K562 (cell line): ENCODE data around the gene SRRD. TPM values are rescaled to one million over a fixed set of nuclear protein-coding genes. Genes with fewer than 3 reads are reported as not detected.

ENCODE experiments used
- ATAC-seq: fragments of 200-7000 bp; cut with Tn5 transposase; 3 replicates; pipeline ENCODE4 v1.9.1; 2020; ENCODE audit warnings: moderate library complexity
- BruUV-seq: library from RNA; stranded (reverse); fragments of 400-500 nt; replicated peaks from 2 replicates; lab custom pipeline; 2021; lab: Mats Ljungman, UMichigan
- CTCF ChIA-PET: fragments of 300-600 bp; formaldehyde crosslinking; extraction: SDS; loops from one replicate; lab custom pipeline; 2021; ENCODE audit warnings: low intra/inter-chr PET ratio; lab: Yijun Ruan, JAX
- POLR2A ChIA-PET: fragments of 300-600, 350-650 bp; sonication (Branson Sonifier 250); formaldehyde crosslinking; extraction: SDS; loops from one replicate; lab custom pipeline; 2021; ENCODE audit warnings: antibody characterized with exemption, inconsistent platforms; lab: Yijun Ruan, JAX
- DNase-seq, 4 experiments: peaks; one replicate each; pipeline versions ENCODE4 v3.0.0 to v3.0.0-alpha.2; 2011 to 2018; ENCODE audit warnings: low spot score in 3 of 4, mixed read lengths in 3 of 4; ENCODE audit errors: extremely low read depth in 1 of 4
- FAIRE-seq: peaks from 2 replicates; lab custom pipeline; 2011; peaks lifted over from hg19 to GRCh38; lab: Jason Lieb, UNC
- H2AFZ ChIP-seq: 2 replicates; pipeline ENCODE4 v1.6.0; 2011; ENCODE audit warnings: low read depth, low read length, control low read depth, inconsistent platforms
- H3K27ac ChIP-seq: fragments of 200-600 bp; 3 replicates; pipeline ENCODE4 v1.8.0; 2011; ENCODE audit warnings: low read depth, mild to moderate bottlenecking, control low read depth, inconsistent platforms, low read length, moderate library complexity, mixed read lengths; ENCODE audit errors: extremely low read depth
- H3K27me3 ChIP-seq, 2 experiments: fragments of 300-600 bp in 1 of 2; 2 replicates in 1 of 2; 3 replicates in 1 of 2; pipeline versions ENCODE4 v1.6.0 to v1.8.0; 2011; ENCODE audit warnings: inconsistent platforms in 2 of 2, low read length in 2 of 2, mild to moderate bottlenecking in 1 of 2, mixed read lengths in 1 of 2, moderate library complexity in 1 of 2; ENCODE audit not compliant: control insufficient read depth in 2 of 2, insufficient read depth in 2 of 2
- H3K36me3 ChIP-seq: fragments of 300-600 bp; 3 replicates; pipeline ENCODE4 v1.8.0; 2011; ENCODE audit warnings: mild to moderate bottlenecking, low read length, inconsistent platforms; ENCODE audit not compliant: control insufficient read depth, insufficient read depth
- H3K4me1 ChIP-seq, 2 experiments: fragments of 200-600 bp in 1 of 2; replicated peaks in 1 of 2; 2 replicates in 1 of 2; 3 replicates in 1 of 2; pipeline versions ENCODE4 v1.5.1 to v1.8.0; 2011; ENCODE audit warnings: inconsistent platforms in 2 of 2, low read length in 2 of 2, mild to moderate bottlenecking in 1 of 2, mixed read lengths in 1 of 2, moderate library complexity in 1 of 2; ENCODE audit not compliant: control insufficient read depth in 2 of 2, insufficient read depth in 2 of 2
- H3K4me2 ChIP-seq: 2 replicates; pipeline ENCODE4 v1.6.1; 2011; ENCODE audit warnings: low read length, control low read depth, inconsistent platforms, mixed read lengths; ENCODE audit not compliant: insufficient read depth
- H3K4me3 ChIP-seq: fragments of 200-600 bp; sonication (generic), shearing (Covaris generic); 2 replicates; pipeline ENCODE4 v1.5.1; 2016; ENCODE audit warnings: control low read depth, inconsistent platforms
- H3K79me2 ChIP-seq: fragments of 200-600 bp; 3 replicates; pipeline ENCODE4 v1.8.0; 2011; ENCODE audit warnings: low read length, inconsistent platforms; ENCODE audit not compliant: control insufficient read depth, insufficient read depth
- H3K9ac ChIP-seq, 2 experiments: 2 replicates each; pipeline versions ENCODE4 v1.6.0 to v1.6.1; 2011; ENCODE audit warnings: low read depth in 2 of 2, low read length in 2 of 2, control low read depth in 1 of 2, inconsistent platforms in 1 of 2, mild to moderate bottlenecking in 1 of 2, mixed read lengths in 1 of 2; ENCODE audit not compliant: insufficient read depth in 1 of 2
- H3K9me1 ChIP-seq: one replicate; pipeline ENCODE4 v1.6.0; 2011; ENCODE audit warnings: inconsistent platforms, mild to moderate bottlenecking, low read length, moderate library complexity; ENCODE audit not compliant: control insufficient read depth, insufficient read depth
- H3K9me3 ChIP-seq: replicated peaks from 2 replicates; pipeline ENCODE4 v1.5.1; 2011; ENCODE audit warnings: low read depth, low read length, inconsistent platforms; ENCODE audit not compliant: control insufficient read depth, insufficient read depth
- H4K20me1 ChIP-seq: replicated peaks from 2 replicates; pipeline ENCODE4 v1.6.1; 2011; ENCODE audit warnings: low read length, inconsistent platforms, mixed read lengths; ENCODE audit not compliant: control insufficient read depth, insufficient read depth
- BCOR ChIP-seq: fragments of 450-650 bp; IDR thresholded peaks from 2 replicates; pipeline ENCODE4 v1.6.1; 2016
- CHCHD3 ChIP-seq: fragments of 250-450 bp; sonication (Bioruptor Pico); IDR thresholded peaks from 2 replicates; pipeline ENCODE4 v2.1.2; 2022; ENCODE audit warnings: mild to moderate bottlenecking
- EP300 ChIP-seq: IDR thresholded peaks from 2 replicates; pipeline ENCODE4 v1.6.1; 2012; ENCODE audit warnings: low read length, improper control_type of control experiment
- IRF9 ChIP-seq: fragments of 450-650 bp; IDR thresholded peaks from 2 replicates; pipeline ENCODE4 v1.6.1; 2016; ENCODE audit warnings: missing biosample characterization, missing genetic modification characterization
- KDM1A ChIP-seq, 2 experiments: fragments of 450-650 bp; IDR thresholded peaks; 2 replicates each; pipeline ENCODE4 v1.6.1; 2016; ENCODE audit warnings: mild to moderate bottlenecking in 2 of 2
- NCOR1 ChIP-seq: fragments of 450-650 bp; IDR thresholded peaks from 2 replicates; pipeline ENCODE4 v1.6.1; 2016; ENCODE audit warnings: mild to moderate bottlenecking, moderate library complexity
- RBM25 ChIP-seq: fragments of 200-400 bp; formaldehyde crosslinking; IDR thresholded peaks from 2 replicates; pipeline ENCODE4 v1.6.1; 2018; ENCODE audit warnings: low read length, low read depth, moderate library complexity; ENCODE audit not compliant: severe bottlenecking
- ZFPM2 ChIP-seq: fragments of 250-450 bp; sonication (Bioruptor Pico); IDR thresholded peaks from 2 replicates; pipeline ENCODE4 v1.5.1; 2022; ENCODE audit warnings: mild to moderate bottlenecking
- ZNF197 ChIP-seq: fragments of 200-800 bp; sonication (Bioruptor generic); IDR thresholded peaks from 2 replicates; pipeline ENCODE4 v1.6.1; 2016; ENCODE audit warnings: low read depth, missing genetic modification characterization, missing compliant biosample characterization
- ZNF561 ChIP-seq: fragments of 450-650 bp; formaldehyde crosslinking; conservative IDR thresholded peaks from 2 replicates; pipeline ENCODE4 v1.4.0; 2020; ENCODE audit warnings: mild to moderate bottlenecking, moderate library complexity
- ZNF644 ChIP-seq: fragments of 200-800 bp; sonication (Bioruptor generic); IDR thresholded peaks from 2 replicates; pipeline ENCODE4 v1.6.1; 2016; ENCODE audit warnings: low read depth, missing genetic modification characterization, missing compliant biosample characterization
- whole genome bisulfite sequencing: fragments of 100-300 bp; shearing (Covaris generic); methylation state at CpG from one replicate; pipeline ENCODE4 v1.1.6; 2016; ENCODE audit warnings: low coverage, mixed read lengths; ENCODE audit not compliant: insufficient coverage; ENCODE audit errors: missing lambda C conversion rate; 5-methylcytosine and 5-hydroxymethylcytosine counted together
- in situ Hi-C: fragments of 300-500 bp; cut with MboI; formaldehyde crosslinking; loops from 4 replicates; pipeline ENCODE4 v1.15.0; 2018; ENCODE audit warnings: inconsistent platforms, mixed read lengths
- intact Hi-C: fragments of 100-400 bp; cut with micrococcal nuclease; formaldehyde crosslinking; loops from 2 replicates; pipeline ENCODE4 v1.14.2; 2022
- polyA plus RNA-seq, 8 experiments: library from polyadenylated mRNA; depleted of rRNA in 4 of 8; stranded (reverse) in 5 of 8; unstranded in 3 of 8; fragments of >200 nt; fragmentation: Nextera tagmentation in 2 of 8; fragmentation: Illumina TruSeq in 1 of 8; extraction: Ambion mirVana in 2 of 8; extraction: Trizol in 1 of 8; gene quantifications; 2 replicates each; pipeline versions ENCODE4 v1.2.1 to v1.2.3, GENCODE V29; 2011 to 2014; ENCODE audit warnings: inconsistent platforms in 1 of 8, missing spikeins in 1 of 8
- total RNA-seq, 7 experiments: library from RNA; depleted of rRNA in 6 of 7; stranded (reverse); fragments of >200 nt in 6 of 7; fragmentation: Illumina TruSeq in 2 of 7; extraction: Trizol in 2 of 7; gene quantifications; 2 replicates each; pipeline versions ENCODE4 v1.2.1 to v1.2.3, GENCODE V29; 2011 to 2021; ENCODE audit warnings: low replicate concordance in 1 of 7

Gene SRRD
- total and polyA plus RNA-seq, 9 of the 15 experiments (the other 6 are each of a cell fraction or from before 2014, with no cell fraction given), result 4.9 to 59.4 (median 34.4) TPM

GRCh38 chr22:26513838-26514237, 30.2 kb downstream of the SRRD start (continued):
- TF ChIP-seq IRF9 (tag) (no peak), ZNF561 (CRISPR knock-in tag) (no peak), KDM1A (IDR thresholded peaks at IDR 0.05) (peak; percentile 50 to 51; a peak in 3 of 4 replicates), CHCHD3 (no peak), ZNF197 (no peak)

GRCh38 chr22:26514419-26515161, 30.9 kb downstream of the SRRD start:
- H3K9ac ChIP-seq, result no peak overlapping the region
- peaks cover 18% of the 10 kb centered on the region; the same call in 2 of the 3 replicates for H3K36me3 ChIP-seq
- ChIA-PET POLR2A (interaction anchor here (1.0 to 1.2 kb wide), 2 partner anchors 12 to 18 kb away, joined by 3 read pairs; no protein-coding TSS in a partner anchor), CTCF (no interaction called here)
- ATAC-seq (no peak), DNase-seq (no peak), FAIRE-seq (no peak)
- H3K4me3 ChIP-seq, result no peak overlapping the region
- TF ChIP-seq ZFPM2 (CRISPR knock-in tag) (no peak), BCOR (peak; percentile 48; the same call in 1 of the 2 replicates), EP300 (no peak), RBM25 (peak; percentile 88), ZNF644 (tag) (no peak), NCOR1 (no peak)
- H2AFZ ChIP-seq, result no peak overlapping the region
- 73% methylated on average over 6 of the region's 12 CpGs for WGBS
- H3K27ac ChIP-seq, result no peak overlapping the region
- intact Hi-C loops (no loop called here), in situ Hi-C loops (no loop called here)
- H3K4me2 ChIP-seq, result no peak overlapping the region
- no peaks in the 10 kb centered on the region for H4K20me1 ChIP-seq
- H3K9me1 ChIP-seq, result no peaks in the 10 kb centered on the region
- BruUV-seq, result no TSS peak
- H3K4me1 ChIP-seq, result peaks cover 0 to 8% of the 10 kb centered on the region in 2 experiments; a peak in 3 of 5 replicates
- H3K79me2 ChIP-seq, result peaks cover 36% of the 10 kb centered on the region
- no peaks in the 10 kb centered on the region for H3K9me3 ChIP-seq
- H3K27me3 ChIP-seq, result no peaks in the 10 kb centered on the region
